ENCODE measurements around the gene PLPP7.

PLPP7 gene

DNA sequence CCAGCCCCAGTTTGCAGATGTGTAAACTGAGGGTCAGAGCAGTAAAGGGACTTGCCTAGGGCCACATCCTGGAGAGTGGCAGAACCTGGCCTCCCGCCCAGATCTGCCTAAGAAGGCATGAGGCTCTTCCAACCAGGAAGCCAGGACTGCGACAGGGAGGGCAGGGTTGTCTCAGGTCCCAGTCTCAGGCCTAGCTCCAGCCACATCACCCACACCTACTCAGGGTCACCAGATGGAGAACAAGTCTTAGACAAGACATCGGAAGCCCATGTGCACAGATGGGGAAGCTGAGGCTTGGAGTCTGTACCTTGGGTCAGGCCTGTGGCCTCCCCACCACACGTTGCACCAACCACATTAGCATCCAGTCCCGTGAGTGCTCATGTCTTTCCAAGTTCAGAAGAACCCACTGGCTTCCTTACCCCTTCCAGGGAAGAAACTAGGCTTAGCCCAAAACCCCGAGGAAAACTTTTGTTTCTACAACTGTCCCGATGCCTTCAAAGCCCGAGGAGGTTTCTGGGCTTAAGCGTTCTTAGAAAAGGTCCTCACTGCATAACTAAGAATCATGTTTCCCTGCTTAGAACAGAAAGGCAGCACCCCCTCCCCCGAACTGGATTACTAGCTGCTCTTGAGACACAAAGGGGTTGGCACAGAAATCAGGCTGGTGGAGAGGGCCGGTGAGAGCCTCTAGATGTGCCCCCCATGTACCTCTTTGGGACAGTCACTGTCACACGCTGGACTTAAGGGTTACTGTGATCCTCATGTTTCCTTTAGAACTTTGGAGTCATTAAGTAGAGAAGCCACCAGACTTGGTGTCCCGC lies 15.5 kb upstream of the PLPP7 start:
- TF ChIP-seq MYC (IDR thresholded peaks at IDR 0.05; ENCODE audit: low read depth, low read length) = peak; percentile 73
- TF ChIP-seq, protein P1, sequence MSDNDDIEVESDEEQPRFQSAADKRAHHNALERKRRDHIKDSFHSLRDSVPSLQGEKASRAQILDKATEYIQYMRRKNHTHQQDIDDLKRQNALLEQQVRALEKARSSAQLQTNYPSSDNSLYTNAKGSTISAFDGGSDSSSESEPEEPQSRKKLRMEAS (IDR thresholded peaks at IDR 0.05; ENCODE audit: low read depth, low read length) = peak; percentile 64; the same call in 1 of the 2 replicates
- TF ChIP-seq, protein P2, sequence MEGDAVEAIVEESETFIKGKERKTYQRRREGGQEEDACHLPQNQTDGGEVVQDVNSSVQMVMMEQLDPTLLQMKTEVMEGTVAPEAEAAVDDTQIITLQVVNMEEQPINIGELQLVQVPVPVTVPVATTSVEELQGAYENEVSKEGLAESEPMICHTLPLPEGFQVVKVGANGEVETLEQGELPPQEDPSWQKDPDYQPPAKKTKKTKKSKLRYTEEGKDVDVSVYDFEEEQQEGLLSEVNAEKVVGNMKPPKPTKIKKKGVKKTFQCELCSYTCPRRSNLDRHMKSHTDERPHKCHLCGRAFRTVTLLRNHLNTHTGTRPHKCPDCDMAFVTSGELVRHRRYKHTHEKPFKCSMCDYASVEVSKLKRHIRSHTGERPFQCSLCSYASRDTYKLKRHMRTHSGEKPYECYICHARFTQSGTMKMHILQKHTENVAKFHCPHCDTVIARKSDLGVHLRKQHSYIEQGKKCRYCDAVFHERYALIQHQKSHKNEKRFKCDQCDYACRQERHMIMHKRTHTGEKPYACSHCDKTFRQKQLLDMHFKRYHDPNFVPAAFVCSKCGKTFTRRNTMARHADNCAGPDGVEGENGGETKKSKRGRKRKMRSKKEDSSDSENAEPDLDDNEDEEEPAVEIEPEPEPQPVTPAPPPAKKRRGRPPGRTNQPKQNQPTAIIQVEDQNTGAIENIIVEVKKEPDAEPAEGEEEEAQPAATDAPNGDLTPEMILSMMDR (IDR thresholded peaks at IDR 0.05; ENCODE audit: low read depth, low read length) = no peak
- peak; percentile 23 for TF ChIP-seq POLR2A (IDR thresholded peaks at IDR 0.05; ENCODE audit: extremely low read depth, insufficient read length)
- H3K4me3 ChIP-seq (ENCODE audit: low read depth, low read length) = peak overlapping the region; percentile 84
- peak; percentile 86 for DNase-seq (ENCODE audit: low read depth)

DNA sequence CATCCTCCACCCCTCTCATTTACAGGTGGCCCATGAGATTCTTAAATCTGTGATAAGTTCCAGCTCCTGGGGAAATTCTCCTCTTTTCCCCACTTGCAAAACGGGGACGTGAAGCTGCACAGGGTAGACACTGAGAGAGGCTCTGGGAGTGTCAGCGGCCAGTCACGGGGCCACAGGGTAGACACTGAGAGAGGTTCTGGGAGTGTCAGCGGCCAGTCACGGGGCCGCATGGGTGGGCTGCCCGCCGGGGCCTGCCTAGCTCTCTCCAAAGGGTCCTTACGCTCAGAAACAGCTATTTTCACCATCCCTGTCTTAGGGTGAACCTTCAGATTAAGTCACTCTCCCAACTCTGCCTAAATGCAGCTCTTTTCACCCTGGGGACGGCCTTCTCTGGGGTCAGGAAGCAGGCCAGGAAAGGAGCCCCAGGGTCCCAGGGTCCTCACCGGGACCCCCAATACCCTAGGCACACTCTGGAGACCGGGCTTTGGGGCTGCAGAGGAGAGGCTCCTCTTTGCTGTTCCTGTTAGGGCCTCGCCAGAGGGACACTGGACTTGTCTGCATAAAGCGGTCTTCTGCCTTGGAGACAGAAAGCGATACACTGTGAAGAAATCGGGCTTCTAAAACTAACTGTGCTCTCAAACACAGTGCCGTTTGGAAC lies 14.7 kb upstream of the PLPP7 start:
- H3K4me3 ChIP-seq (ENCODE audit: low read depth, low read length) = peak overlapping the region; percentile 84
- DNase-seq (ENCODE audit: low read depth) = peak; percentile 56
- TF ChIP-seq, protein P1 (IDR thresholded peaks at IDR 0.05; ENCODE audit: low read depth, low read length) = no peak
- TF ChIP-seq POLR2A (IDR thresholded peaks at IDR 0.05; ENCODE audit: extremely low read depth, insufficient read length) (no peak), MYC (IDR thresholded peaks at IDR 0.05; ENCODE audit: low read depth, low read length) (peak; percentile 17; the same call in 1 of the 2 replicates)
- TF ChIP-seq, protein P2 (IDR thresholded peaks at IDR 0.05; ENCODE audit: low read depth, low read length) = no peak

DNA sequence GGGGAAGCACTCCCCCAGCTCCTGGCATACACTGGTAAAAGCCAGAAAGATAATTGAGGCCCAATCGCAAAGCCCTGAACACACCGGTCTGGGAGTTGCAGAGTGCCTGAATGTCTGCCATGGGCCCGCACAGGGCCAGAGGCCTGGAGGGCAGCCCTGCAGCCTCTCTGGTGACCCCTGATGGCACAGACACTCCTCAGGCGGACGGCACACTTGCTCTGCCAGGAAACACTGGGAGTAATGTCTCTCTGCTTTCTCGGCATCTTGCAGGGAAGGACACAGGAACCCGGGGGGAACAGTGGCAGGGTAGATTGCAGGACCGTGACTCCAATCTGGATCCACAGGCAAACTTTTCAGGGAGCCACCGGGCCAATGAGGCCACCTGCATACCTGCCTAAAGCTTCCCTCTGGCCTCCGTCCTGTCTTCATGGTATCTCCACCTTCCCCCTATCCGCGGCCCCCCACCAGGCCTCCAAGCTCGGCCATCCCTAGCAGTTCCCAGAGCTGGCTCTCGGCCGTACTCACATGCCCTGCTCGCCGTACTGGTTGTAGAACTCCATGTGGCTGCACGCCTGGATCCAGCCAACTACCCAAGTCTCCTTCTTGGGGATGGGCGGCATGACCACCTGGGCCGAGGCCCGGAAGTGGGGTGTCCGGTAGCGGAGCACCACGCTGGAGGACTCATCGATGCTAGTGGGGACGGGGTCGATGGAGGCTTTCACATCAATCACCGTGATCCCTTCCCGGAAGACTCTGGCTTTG lies 14.0 kb upstream of the PLPP7 start:
- peak overlapping the region; percentile 84 for H3K4me3 ChIP-seq (ENCODE audit: low read depth, low read length)
- peak; percentile 81 for DNase-seq (ENCODE audit: low read depth)
- TF ChIP-seq, protein P1 (IDR thresholded peaks at IDR 0.05; ENCODE audit: low read depth, low read length) = 0 out of 2 replicates have a peak, but pooled peaks have one; percentile 40
- TF ChIP-seq, protein P2 (IDR thresholded peaks at IDR 0.05; ENCODE audit: low read depth, low read length) = peak; percentile 33
- TF ChIP-seq MYC (IDR thresholded peaks at IDR 0.05; ENCODE audit: low read depth, low read length) (peak; percentile 36), POLR2A (IDR thresholded peaks at IDR 0.05; ENCODE audit: extremely low read depth, insufficient read length) (peak; percentile 11)

DNA sequence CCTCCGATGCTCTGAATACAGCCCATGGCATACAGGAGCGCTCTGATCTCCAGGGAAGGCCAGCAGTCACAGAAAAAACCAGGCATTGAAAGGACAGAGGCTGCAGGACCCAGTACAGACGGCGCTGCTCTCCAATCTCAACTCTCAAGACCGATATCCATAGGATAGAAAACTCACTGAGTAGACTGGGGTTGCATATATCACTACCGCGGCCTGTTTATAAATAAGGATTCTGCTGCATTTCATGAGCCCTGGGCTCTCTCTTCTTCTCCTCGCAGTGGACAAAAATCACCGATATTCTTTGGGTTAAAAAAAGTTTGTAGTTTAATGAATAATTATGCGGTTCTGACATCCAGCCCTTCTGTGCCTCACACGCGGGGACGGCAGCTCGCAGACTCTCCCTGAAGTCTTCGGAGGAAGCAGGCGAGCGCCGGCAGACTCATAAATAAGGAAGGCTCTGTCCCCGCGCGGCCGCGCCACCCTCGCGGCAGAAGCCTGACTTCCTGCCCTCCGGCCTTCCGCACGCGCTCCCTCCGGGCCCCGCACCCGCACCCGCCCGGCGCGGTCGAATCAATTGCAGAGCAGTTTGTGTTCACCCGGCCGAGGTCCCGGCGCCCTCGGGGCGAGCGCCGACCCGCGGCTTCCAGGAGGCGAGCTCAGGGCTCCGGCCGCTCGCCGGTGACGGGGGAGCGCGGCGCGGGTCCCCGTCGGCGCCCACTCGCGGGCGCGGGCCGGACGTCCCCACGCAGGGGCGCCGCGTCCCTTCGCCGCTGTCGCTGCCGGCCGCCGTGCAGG lies 13.2 kb upstream of the PLPP7 start, which contains the start of gene FAM78A:
TSS of gene FAM78A (minus strand) at position 417 of the 795 bp plus-strand sequence. CDS start at position 86, 331 bp downstream.
- TF ChIP-seq POLR2A (IDR thresholded peaks at IDR 0.05; ENCODE audit: extremely low read depth, insufficient read length) (peak; percentile 7), MYC (IDR thresholded peaks at IDR 0.05; ENCODE audit: low read depth, low read length) (no peak)
- peak; percentile 75 for DNase-seq (ENCODE audit: low read depth)
- peak within 1 kb of the TSS; percentile 84 for H3K4me3 ChIP-seq (ENCODE audit: low read depth, low read length)

DNA sequence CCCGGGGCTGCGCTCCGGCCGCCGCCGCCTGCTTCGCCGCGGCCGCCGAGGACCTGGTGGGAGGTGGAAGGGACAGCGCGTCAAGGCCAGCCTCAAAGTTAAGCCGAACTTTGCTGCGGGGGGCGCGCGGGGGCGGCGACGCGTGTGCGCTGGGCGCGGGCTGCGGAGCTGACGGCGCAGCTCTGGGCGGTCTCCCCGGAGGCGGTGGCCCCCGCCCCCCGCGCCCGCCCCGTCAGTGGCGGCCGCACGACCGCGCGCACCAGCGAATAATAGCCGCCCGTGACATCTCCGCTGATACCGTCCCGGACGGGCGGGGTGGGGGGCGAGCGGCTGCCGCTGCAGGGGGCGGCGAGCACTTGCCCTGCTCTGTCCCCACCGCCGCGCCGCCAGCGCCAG lies 12.6 kb upstream of the PLPP7 start:
- H3K4me3 ChIP-seq (ENCODE audit: low read depth, low read length) = peak overlapping the region; percentile 84
- peak; percentile 77 for DNase-seq (ENCODE audit: low read depth)
- TF ChIP-seq, protein P2 (IDR thresholded peaks at IDR 0.05; ENCODE audit: low read depth, low read length) = no peak
